ENCODE results near the gene COL23A1. TPM values are rescaled to one million over a fixed set of nuclear protein-coding genes. Genes with fewer than 3 reads are reported as not detected.

The COL23A1 gene
- total and polyA plus RNA-seq, 2 experiments from 2014 or later, result 4.8 to 8.2 TPM

GRCh38 chr5:178478370-178478769 is 111.8 kb downstream of the COL23A1 start:
- ATAC-seq (no peak), DNase-seq (ENCODE audit: low spot score) (no peak)
- H3K4me2 ChIP-seq, result no peak overlapping the region
- no peak overlapping the region for H2AFZ ChIP-seq
- no peaks in the 10 kb centered on the region for H3F3A ChIP-seq (replicated peaks; ENCODE audit: low read depth)
- H3K9me3 Mint-ChIP-seq, result peaks cover 5% of the 10 kb centered on the region; the same call in 2 of the 3 replicates
- H3K79me2 ChIP-seq (replicated peaks; ENCODE audit: insufficient read depth), result no peaks in the 10 kb centered on the region
- H3K27me3 Mint-ChIP-seq (ENCODE audit: insufficient read depth, low read depth, poor library complexity), result no peaks in the 10 kb centered on the region
- no peaks in the 10 kb centered on the region; the same call in none of the 2 replicates for H4K20me1 ChIP-seq (replicated peaks; ENCODE audit: insufficient read depth)
- no peak overlapping the region for H3K4me3 ChIP-seq
- H3K4me3 Mint-ChIP-seq, result no peak overlapping the region
- H3K4me1 ChIP-seq (ENCODE audit: insufficient read depth), result no peaks in the 10 kb centered on the region
- H3K27ac Mint-ChIP-seq, result no peak overlapping the region
- H3K36me3 ChIP-seq (ENCODE audit: insufficient read depth), result no peaks in the 10 kb centered on the region
- H3K27me3 ChIP-seq (ENCODE audit: insufficient read depth), result no peaks in the 10 kb centered on the region
- no peaks in the 10 kb centered on the region for H3K36me3 Mint-ChIP-seq (ENCODE audit: low read depth)
- TF ChIP-seq STAT1 (IDR thresholded peaks at IDR 0.05; ENCODE audit: unreplicated experiment) (no peak), POLR2AphosphoS5 (IDR thresholded peaks at IDR 0.05; ENCODE audit: low read depth) (no peak), NANOG (IDR thresholded peaks at IDR 0.05; ENCODE audit: borderline replicate concordance) (no peak), CREB1 (CRISPR knock-in tag; IDR thresholded peaks at IDR 0.05; ENCODE audit: low read depth) (no peak), EZH2 (IDR thresholded peaks at IDR 0.05; ENCODE audit: low read depth, unreplicated experiment) (no peak), ZNF331 (CRISPR knock-in tag; IDR thresholded peaks at IDR 0.05; ENCODE audit: low read depth) (no peak), ETS1 (IDR thresholded peaks at IDR 0.05) (no peak), JUNB (IDR thresholded peaks at IDR 0.05; ENCODE audit: unreplicated experiment) (no peak), CTCF (conservative IDR thresholded peaks at IDR 0.05; ENCODE audit: low read depth in 2 of 2) (no peak), REST (IDR thresholded peaks at IDR 0.05; ENCODE audit: unreplicated experiment) (no peak), ZNF462 (CRISPR knock-in tag; IDR thresholded peaks at IDR 0.05) (no peak), ZNF114 (CRISPR knock-in tag; IDR thresholded peaks at IDR 0.05) (no peak), EZH2phosphoT487 (IDR thresholded peaks at IDR 0.05; ENCODE audit: unreplicated experiment) (no peak)
- no peak overlapping the region for H3K27ac ChIP-seq (ENCODE audit: low read depth)
- H3K9me2 ChIP-seq (ENCODE audit: insufficient read depth), result no peaks in the 10 kb centered on the region
- peaks cover 19% of the 10 kb centered on the region for H3K4me1 Mint-ChIP-seq

Measured in GM23338 (cell line).